GM23338 (cell line): Measurements from ENCODE around the gene PDZD11. TPM values are rescaled to one million over a fixed set of nuclear protein-coding genes. Genes with fewer than 3 reads are reported as not detected.

ENCODE experiments used
- ATAC-seq: fragments of 200-7000 bp; cut with Tn5 transposase; 3 replicates; pipeline ENCODE4 v1.9.1; 2020
- DNase-seq: peaks from one replicate; pipeline ENCODE4 v3.0.0-alpha.2; 2015; ENCODE audit warnings: low spot score
- H2AFZ ChIP-seq: fragments of 200-600 bp; sonication (generic); 2 replicates; pipeline ENCODE4 v1.8.0; 2016; ENCODE audit warnings: antibody characterized with exemption, mild to moderate bottlenecking, moderate library complexity
- H3F3A ChIP-seq: fragments of 200-600 bp; sonication (generic); replicated peaks from 2 replicates; pipeline ENCODE4 v1.8.0; 2017; ENCODE audit warnings: antibody characterized with exemption, mixed run types, low read depth
- H3K27ac ChIP-seq: fragments of 200-600 bp; sonication (generic); 2 replicates; pipeline ENCODE4 v1.6.1; 2016; ENCODE audit warnings: low read depth
- H3K27me3 ChIP-seq: fragments of 200-600 bp; sonication (generic); 2 replicates; pipeline ENCODE4 v1.8.0; 2016; ENCODE audit warnings: mild to moderate bottlenecking, mixed run types, moderate library complexity; ENCODE audit not compliant: insufficient read depth
- H3K36me3 ChIP-seq: fragments of 200-600 bp; sonication (generic); 2 replicates; pipeline ENCODE4 v1.8.0; 2016; ENCODE audit warnings: mild to moderate bottlenecking; ENCODE audit not compliant: insufficient read depth
- H3K4me1 ChIP-seq: fragments of 200-600 bp; sonication (generic); 2 replicates; pipeline ENCODE4 v1.8.0; 2016; ENCODE audit warnings: mild to moderate bottlenecking, moderate library complexity; ENCODE audit not compliant: insufficient read depth
- H3K4me2 ChIP-seq: fragments of 200-600 bp; sonication (generic); 2 replicates; pipeline ENCODE4 v1.7.1; 2017; ENCODE audit warnings: mixed run types
- H3K4me3 ChIP-seq: fragments of 200-600 bp; sonication (generic); 2 replicates; pipeline ENCODE4 v1.6.1; 2016; ENCODE audit warnings: mixed run types
- H3K79me2 ChIP-seq: fragments of 200-600 bp; sonication (generic); replicated peaks from 2 replicates; pipeline ENCODE4 v1.8.0; 2017; ENCODE audit warnings: mild to moderate bottlenecking; ENCODE audit not compliant: insufficient read depth
- H3K9me2 ChIP-seq: fragments of 200-600 bp; sonication (generic); 2 replicates; pipeline ENCODE4 v1.8.0; 2017; ENCODE audit not compliant: insufficient read depth
- H4K20me1 ChIP-seq: fragments of 200-600 bp; sonication (generic); replicated peaks from 2 replicates; pipeline ENCODE4 v1.8.0; 2017; ENCODE audit warnings: mild to moderate bottlenecking; ENCODE audit not compliant: insufficient read depth
- H3K27ac Mint-ChIP-seq: 2 replicates; pipeline ENCODE4 v1.8.0; 2020; ENCODE audit warnings: inconsistent platforms, mild to moderate bottlenecking, moderate library complexity, mixed read lengths
- H3K27me3 Mint-ChIP-seq: 3 replicates; pipeline ENCODE4 v1.8.0; 2022; ENCODE audit warnings: low read depth, mild to moderate bottlenecking, moderate library complexity, mixed read lengths, inconsistent platforms; ENCODE audit not compliant: insufficient read depth, poor library complexity
- H3K36me3 Mint-ChIP-seq: 3 replicates; pipeline ENCODE4 v1.8.0; 2021; ENCODE audit warnings: low read depth, mild to moderate bottlenecking, inconsistent platforms, moderate library complexity, mixed read lengths
- H3K4me1 Mint-ChIP-seq: 3 replicates; pipeline ENCODE4 v1.8.0; 2020; ENCODE audit warnings: mild to moderate bottlenecking, inconsistent platforms, mixed read lengths
- H3K4me3 Mint-ChIP-seq: 3 replicates; pipeline ENCODE4 v1.8.0; 2021; ENCODE audit warnings: moderate library complexity, mild to moderate bottlenecking, inconsistent platforms, mixed read lengths
- H3K9me3 Mint-ChIP-seq: 3 replicates; pipeline ENCODE4 v1.8.0; 2020; ENCODE audit warnings: moderate library complexity, mild to moderate bottlenecking, inconsistent platforms, mixed read lengths
- CREB1 ChIP-seq: fragments of 250-450 bp; sonication (Bioruptor Pico); IDR thresholded peaks from 2 replicates; pipeline ENCODE4 v1.5.0; 2020; ENCODE audit warnings: low read depth, mild to moderate bottlenecking, moderate library complexity
- EZH2 ChIP-seq: fragments of 200-600 bp; sonication (generic); IDR thresholded peaks from one replicate; pipeline ENCODE4 v1.8.0; 2017; ENCODE audit warnings: antibody characterized with exemption, mild to moderate bottlenecking, low read depth; ENCODE audit not compliant: unreplicated experiment
- EZH2phosphoT487 ChIP-seq: fragments of 200-600 bp; sonication (generic); IDR thresholded peaks from one replicate; pipeline ENCODE4 v1.8.1; 2018; ENCODE audit warnings: antibody characterized with exemption; ENCODE audit not compliant: unreplicated experiment
- JUNB ChIP-seq: IDR thresholded peaks from one replicate; pipeline ENCODE4 v1.6.1; 2016; ENCODE audit warnings: antibody characterized with exemption; ENCODE audit not compliant: unreplicated experiment
- NANOG ChIP-seq: IDR thresholded peaks from 2 replicates; pipeline ENCODE4 v1.6.1; 2016; ENCODE audit warnings: antibody characterized with exemption, borderline replicate concordance
- POLR2AphosphoS5 ChIP-seq: IDR thresholded peaks from 2 replicates; pipeline ENCODE4 v1.6.1; 2016; ENCODE audit warnings: antibody characterized with exemption, low read depth
- STAT1 ChIP-seq: IDR thresholded peaks from one replicate; pipeline ENCODE4 v1.6.1; 2016; ENCODE audit warnings: antibody characterized with exemption; ENCODE audit not compliant: unreplicated experiment
- ZNF114 ChIP-seq: fragments of 250-450 bp; sonication (Bioruptor Pico); IDR thresholded peaks from 2 replicates; pipeline ENCODE4 v1.5.0; 2020; ENCODE audit warnings: mild to moderate bottlenecking, moderate library complexity
- ZNF331 ChIP-seq: fragments of 250-450 bp; sonication (Bioruptor Pico); IDR thresholded peaks from 2 replicates; pipeline ENCODE4 v1.5.0; 2020; ENCODE audit warnings: low read depth, mild to moderate bottlenecking, moderate library complexity
- polyA plus RNA-seq: library from polyadenylated mRNA; unstranded; fragments of >200 nt; fragmentation: Nextera tagmentation; extraction: Ambion mirVana; gene quantifications from 2 replicates; pipeline ENCODE4 v1.2.1, GENCODE V29; 2016
- total RNA-seq: library from RNA; depleted of rRNA; stranded (reverse); fragments of >200 nt; shearing (Covaris generic); gene quantifications from 2 replicates; pipeline ENCODE4 v1.2.3, GENCODE V29; 2014
- TF ChIP-seq, protein P1 (sequence below): IDR thresholded peaks from one replicate; pipeline ENCODE4 v1.6.1; 2018; ENCODE audit warnings: antibody characterized with exemption; ENCODE audit not compliant: unreplicated experiment
- TF ChIP-seq, protein P2 (sequence below): IDR thresholded peaks from 2 replicates; pipeline ENCODE4 v1.6.1; 2016; ENCODE audit warnings: antibody characterized with exemption
- TF ChIP-seq, protein P3 (sequence below): fragments of 250-450 bp; sonication (Bioruptor Pico); IDR thresholded peaks from 2 replicates; pipeline ENCODE4 v1.5.0; 2020; ENCODE audit warnings: mild to moderate bottlenecking, moderate library complexity
- TF ChIP-seq, protein P4 (sequence below), 2 experiments: fragments of 200-600 bp in 1 of 2; sonication (generic) in 1 of 2; conservative IDR thresholded peaks; 2 replicates each; pipeline versions ENCODE4 v1.5.1 to v1.6.1; 2016 to 2017; ENCODE audit warnings: antibody characterized with exemption in 2 of 2, low read depth in 2 of 2, mild to moderate bottlenecking in 2 of 2, moderate library complexity in 1 of 2

Gene PDZD11
- total and polyA plus RNA-seq, 2 experiments from 2014 or later, result 30.2 to 67.6 TPM

DNA sequence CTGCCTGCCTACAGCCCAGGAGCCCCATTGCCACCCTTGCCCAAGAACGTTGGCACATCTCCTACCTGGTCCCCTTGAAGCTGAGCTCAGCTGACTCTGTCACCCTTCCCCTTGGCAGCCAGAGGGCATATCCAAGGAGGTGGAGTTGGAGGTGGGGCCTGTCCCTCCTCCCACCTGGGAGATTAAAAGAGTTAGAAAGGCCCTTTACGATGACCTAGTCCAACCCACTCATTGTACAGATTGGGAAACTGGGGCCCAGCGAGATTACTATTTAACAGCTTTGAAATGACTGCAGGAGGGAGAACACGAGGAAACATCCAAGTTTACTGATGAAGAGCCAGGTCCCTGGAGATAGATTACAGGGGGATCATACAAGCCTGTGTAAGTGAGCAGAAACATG is 29.6 kb downstream of the PDZD11 start, which contains the start of gene P2RY4:
Gene P2RY4 (minus strand): TSS at position 101 of the 400 bp plus-strand sequence. CDS start 580 bp downstream, outside the sequence.
- Histone ChIP-seq H3K9me2 (no peaks in the 10 kb centered on the region), H2AFZ (no peak within 1 kb of the TSS), H3K4me2 (no peak within 1 kb of the TSS), H4K20me1 (no peaks in the 10 kb centered on the region), H3K27ac (no peak within 1 kb of the TSS), H3F3A (no peaks in the 10 kb centered on the region), H3K4me1 (no peaks in the 10 kb centered on the region), H3K4me3 (no peak within 1 kb of the TSS), H3K27me3 (no peaks in the 10 kb centered on the region), H3K79me2 (no peaks in the 10 kb centered on the region), H3K36me3 (no peaks in the 10 kb centered on the region)
- peaks cover 2% of the 10 kb centered on the region for H3K27me3 Mint-ChIP-seq
- H3K9me3 Mint-ChIP-seq, result no peaks in the 10 kb centered on the region
- no peaks in the 10 kb centered on the region for H3K36me3 Mint-ChIP-seq
- H3K4me1 Mint-ChIP-seq, result peaks cover 13% of the 10 kb centered on the region; the same call in 2 of the 3 replicates
- no peak within 1 kb of the TSS for H3K4me3 Mint-ChIP-seq
- no peak for DNase-seq
- TF ChIP-seq, protein P1, sequence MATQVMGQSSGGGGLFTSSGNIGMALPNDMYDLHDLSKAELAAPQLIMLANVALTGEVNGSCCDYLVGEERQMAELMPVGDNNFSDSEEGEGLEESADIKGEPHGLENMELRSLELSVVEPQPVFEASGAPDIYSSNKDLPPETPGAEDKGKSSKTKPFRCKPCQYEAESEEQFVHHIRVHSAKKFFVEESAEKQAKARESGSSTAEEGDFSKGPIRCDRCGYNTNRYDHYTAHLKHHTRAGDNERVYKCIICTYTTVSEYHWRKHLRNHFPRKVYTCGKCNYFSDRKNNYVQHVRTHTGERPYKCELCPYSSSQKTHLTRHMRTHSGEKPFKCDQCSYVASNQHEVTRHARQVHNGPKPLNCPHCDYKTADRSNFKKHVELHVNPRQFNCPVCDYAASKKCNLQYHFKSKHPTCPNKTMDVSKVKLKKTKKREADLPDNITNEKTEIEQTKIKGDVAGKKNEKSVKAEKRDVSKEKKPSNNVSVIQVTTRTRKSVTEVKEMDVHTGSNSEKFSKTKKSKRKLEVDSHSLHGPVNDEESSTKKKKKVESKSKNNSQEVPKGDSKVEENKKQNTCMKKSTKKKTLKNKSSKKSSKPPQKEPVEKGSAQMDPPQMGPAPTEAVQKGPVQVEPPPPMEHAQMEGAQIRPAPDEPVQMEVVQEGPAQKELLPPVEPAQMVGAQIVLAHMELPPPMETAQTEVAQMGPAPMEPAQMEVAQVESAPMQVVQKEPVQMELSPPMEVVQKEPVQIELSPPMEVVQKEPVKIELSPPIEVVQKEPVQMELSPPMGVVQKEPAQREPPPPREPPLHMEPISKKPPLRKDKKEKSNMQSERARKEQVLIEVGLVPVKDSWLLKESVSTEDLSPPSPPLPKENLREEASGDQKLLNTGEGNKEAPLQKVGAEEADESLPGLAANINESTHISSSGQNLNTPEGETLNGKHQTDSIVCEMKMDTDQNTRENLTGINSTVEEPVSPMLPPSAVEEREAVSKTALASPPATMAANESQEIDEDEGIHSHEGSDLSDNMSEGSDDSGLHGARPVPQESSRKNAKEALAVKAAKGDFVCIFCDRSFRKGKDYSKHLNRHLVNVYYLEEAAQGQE, result no peak
- TF ChIP-seq STAT1 (no peak), EZH2phosphoT487 (no peak), NANOG (no peak), POLR2AphosphoS5 (no peak), EZH2 (no peak), CREB1 (CRISPR knock-in tag) (no peak), ZNF331 (CRISPR knock-in tag) (no peak), ZNF114 (no peak), JUNB (no peak)
- TF ChIP-seq, protein P2, sequence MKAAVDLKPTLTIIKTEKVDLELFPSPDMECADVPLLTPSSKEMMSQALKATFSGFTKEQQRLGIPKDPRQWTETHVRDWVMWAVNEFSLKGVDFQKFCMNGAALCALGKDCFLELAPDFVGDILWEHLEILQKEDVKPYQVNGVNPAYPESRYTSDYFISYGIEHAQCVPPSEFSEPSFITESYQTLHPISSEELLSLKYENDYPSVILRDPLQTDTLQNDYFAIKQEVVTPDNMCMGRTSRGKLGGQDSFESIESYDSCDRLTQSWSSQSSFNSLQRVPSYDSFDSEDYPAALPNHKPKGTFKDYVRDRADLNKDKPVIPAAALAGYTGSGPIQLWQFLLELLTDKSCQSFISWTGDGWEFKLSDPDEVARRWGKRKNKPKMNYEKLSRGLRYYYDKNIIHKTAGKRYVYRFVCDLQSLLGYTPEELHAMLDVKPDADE, result no peak
- TF ChIP-seq, protein P3, sequence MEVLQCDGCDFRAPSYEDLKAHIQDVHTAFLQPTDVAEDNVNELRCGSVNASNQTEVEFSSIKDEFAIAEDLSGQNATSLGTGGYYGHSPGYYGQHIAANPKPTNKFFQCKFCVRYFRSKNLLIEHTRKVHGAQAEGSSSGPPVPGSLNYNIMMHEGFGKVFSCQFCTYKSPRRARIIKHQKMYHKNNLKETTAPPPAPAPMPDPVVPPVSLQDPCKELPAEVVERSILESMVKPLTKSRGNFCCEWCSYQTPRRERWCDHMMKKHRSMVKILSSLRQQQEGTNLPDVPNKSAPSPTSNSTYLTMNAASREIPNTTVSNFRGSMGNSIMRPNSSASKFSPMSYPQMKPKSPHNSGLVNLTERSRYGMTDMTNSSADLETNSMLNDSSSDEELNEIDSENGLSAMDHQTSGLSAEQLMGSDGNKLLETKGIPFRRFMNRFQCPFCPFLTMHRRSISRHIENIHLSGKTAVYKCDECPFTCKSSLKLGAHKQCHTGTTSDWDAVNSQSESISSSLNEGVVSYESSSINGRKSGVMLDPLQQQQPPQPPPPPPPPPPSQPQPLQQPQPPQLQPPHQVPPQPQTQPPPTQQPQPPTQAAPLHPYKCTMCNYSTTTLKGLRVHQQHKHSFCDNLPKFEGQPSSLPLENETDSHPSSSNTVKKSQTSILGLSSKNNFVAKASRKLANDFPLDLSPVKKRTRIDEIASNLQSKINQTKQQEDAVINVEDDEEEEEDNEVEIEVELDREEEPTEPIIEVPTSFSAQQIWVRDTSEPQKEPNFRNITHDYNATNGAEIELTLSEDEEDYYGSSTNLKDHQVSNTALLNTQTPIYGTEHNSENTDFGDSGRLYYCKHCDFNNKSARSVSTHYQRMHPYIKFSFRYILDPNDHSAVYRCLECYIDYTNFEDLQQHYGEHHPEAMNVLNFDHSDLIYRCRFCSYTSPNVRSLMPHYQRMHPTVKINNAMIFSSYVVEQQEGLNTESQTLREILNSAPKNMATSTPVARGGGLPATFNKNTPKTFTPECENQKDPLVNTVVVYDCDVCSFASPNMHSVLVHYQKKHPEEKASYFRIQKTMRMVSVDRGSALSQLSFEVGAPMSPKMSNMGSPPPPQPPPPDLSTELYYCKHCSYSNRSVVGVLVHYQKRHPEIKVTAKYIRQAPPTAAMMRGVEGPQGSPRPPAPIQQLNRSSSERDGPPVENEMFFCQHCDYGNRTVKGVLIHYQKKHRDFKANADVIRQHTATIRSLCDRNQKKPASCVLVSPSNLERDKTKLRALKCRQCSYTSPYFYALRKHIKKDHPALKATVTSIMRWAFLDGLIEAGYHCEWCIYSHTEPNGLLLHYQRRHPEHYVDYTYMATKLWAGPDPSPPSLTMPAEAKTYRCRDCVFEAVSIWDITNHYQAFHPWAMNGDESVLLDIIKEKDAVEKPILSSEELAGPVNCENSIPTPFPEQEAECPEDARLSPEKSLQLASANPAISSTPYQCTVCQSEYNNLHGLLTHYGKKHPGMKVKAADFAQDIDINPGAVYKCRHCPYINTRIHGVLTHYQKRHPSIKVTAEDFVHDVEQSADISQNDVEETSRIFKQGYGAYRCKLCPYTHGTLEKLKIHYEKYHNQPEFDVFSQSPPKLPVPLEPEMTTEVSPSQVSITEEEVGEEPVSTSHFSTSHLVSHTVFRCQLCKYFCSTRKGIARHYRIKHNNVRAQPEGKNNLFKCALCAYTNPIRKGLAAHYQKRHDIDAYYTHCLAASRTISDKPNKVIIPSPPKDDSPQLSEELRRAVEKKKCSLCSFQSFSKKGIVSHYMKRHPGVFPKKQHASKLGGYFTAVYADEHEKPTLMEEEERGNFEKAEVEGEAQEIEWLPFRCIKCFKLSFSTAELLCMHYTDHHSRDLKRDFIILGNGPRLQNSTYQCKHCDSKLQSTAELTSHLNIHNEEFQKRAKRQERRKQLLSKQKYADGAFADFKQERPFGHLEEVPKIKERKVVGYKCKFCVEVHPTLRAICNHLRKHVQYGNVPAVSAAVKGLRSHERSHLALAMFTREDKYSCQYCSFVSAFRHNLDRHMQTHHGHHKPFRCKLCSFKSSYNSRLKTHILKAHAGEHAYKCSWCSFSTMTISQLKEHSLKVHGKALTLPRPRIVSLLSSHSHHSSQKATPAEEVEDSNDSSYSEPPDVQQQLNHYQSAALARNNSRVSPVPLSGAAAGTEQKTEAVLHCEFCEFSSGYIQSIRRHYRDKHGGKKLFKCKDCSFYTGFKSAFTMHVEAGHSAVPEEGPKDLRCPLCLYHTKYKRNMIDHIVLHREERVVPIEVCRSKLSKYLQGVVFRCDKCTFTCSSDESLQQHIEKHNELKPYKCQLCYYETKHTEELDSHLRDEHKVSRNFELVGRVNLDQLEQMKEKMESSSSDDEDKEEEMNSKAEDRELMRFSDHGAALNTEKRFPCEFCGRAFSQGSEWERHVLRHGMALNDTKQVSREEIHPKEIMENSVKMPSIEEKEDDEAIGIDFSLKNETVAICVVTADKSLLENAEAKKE (CRISPR knock-in tag), result no peak
- TF ChIP-seq, protein P4, sequence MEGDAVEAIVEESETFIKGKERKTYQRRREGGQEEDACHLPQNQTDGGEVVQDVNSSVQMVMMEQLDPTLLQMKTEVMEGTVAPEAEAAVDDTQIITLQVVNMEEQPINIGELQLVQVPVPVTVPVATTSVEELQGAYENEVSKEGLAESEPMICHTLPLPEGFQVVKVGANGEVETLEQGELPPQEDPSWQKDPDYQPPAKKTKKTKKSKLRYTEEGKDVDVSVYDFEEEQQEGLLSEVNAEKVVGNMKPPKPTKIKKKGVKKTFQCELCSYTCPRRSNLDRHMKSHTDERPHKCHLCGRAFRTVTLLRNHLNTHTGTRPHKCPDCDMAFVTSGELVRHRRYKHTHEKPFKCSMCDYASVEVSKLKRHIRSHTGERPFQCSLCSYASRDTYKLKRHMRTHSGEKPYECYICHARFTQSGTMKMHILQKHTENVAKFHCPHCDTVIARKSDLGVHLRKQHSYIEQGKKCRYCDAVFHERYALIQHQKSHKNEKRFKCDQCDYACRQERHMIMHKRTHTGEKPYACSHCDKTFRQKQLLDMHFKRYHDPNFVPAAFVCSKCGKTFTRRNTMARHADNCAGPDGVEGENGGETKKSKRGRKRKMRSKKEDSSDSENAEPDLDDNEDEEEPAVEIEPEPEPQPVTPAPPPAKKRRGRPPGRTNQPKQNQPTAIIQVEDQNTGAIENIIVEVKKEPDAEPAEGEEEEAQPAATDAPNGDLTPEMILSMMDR (conservative IDR thresholded peaks at IDR 0.05; ENCODE audit: low read depth in 2 of 2), result no peak
- no peak for ATAC-seq
- no peak within 1 kb of the TSS for H3K27ac Mint-ChIP-seq
